Dendritic cell treated with granulocyte-macrophage colony-stimulating factor and Interleukin-4, amounts not matched to agents 40 ng/mL and 50 ng/mL, for 4 days (primary cell): ENCODE data around the gene RAD52.

Source experiments
- H3K27ac Mint-ChIP-seq: one replicate; pipeline ENCODE4 v1.8.0; 2022; ENCODE audit warnings: mild to moderate bottlenecking, mixed read lengths
- H3K27me3 Mint-ChIP-seq: one replicate; pipeline ENCODE4 v1.8.0; 2022; ENCODE audit warnings: mild to moderate bottlenecking, mixed read lengths
- H3K36me3 Mint-ChIP-seq: one replicate; pipeline ENCODE4 v1.8.0; 2022; ENCODE audit warnings: low read depth, mixed read lengths
- H3K4me1 Mint-ChIP-seq: one replicate; pipeline ENCODE4 v1.8.0; 2022; ENCODE audit warnings: low read depth, mixed read lengths
- H3K4me3 Mint-ChIP-seq: one replicate; pipeline ENCODE4 v1.8.0; 2022; ENCODE audit warnings: mild to moderate bottlenecking, moderate library complexity, mixed read lengths
- H3K9me3 Mint-ChIP-seq: one replicate; pipeline ENCODE4 v1.8.0; 2022; ENCODE audit warnings: mixed read lengths
- intact Hi-C: fragments of 100-400 bp; cut with micrococcal nuclease; formaldehyde crosslinking; loops from one replicate; pipeline ENCODE4 v1.15.0; 2022

Gene RAD52

DNA sequence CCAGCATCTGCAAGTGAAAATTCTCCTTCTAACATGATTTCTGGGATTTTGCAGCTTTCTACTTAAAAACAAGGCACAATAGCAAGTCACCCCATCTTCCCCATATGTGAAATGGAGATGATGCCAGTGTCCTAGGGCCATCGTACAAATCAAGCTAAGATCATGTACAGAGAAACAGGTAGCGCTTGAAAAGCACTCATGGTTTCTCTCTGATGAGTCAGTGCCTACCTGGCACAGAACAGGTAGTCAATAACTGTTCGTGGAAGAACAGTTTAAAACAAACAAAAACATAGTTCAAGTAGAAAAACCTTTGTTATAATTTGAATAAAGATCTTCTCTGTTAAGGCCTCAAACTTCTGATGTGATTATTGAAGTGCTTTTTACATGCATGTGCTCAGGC, 46.9 kb downstream of the RAD52 start:
- Mint-ChIP-seq H3K4me1 (peaks cover 39% of the 10 kb centered on the region), H3K9me3 (no peaks in the 10 kb centered on the region), H3K27ac (no peak overlapping the region), H3K4me3 (no peak overlapping the region), H3K36me3 (peaks cover 100% of the 10 kb centered on the region), H3K27me3 (no peaks in the 10 kb centered on the region)
- intact Hi-C loops, result no loop called here

- Mint-ChIP-seq H3K4me3 (no peak overlapping the region), H3K36me3 (peaks cover 100% of the 10 kb centered on the region), H3K4me1 (no peaks in the 10 kb centered on the region), H3K9me3 (no peaks in the 10 kb centered on the region), H3K27me3 (no peaks in the 10 kb centered on the region), H3K27ac (no peak overlapping the region)
- intact Hi-C loops, result loop anchor here (10.0 kb wide), 1 partner anchor 73 kb away; no protein-coding TSS in a partner anchor
These were observed 52.1 kb downstream of the RAD52 start for GRCh38 chr12:897386-897785.

DNA sequence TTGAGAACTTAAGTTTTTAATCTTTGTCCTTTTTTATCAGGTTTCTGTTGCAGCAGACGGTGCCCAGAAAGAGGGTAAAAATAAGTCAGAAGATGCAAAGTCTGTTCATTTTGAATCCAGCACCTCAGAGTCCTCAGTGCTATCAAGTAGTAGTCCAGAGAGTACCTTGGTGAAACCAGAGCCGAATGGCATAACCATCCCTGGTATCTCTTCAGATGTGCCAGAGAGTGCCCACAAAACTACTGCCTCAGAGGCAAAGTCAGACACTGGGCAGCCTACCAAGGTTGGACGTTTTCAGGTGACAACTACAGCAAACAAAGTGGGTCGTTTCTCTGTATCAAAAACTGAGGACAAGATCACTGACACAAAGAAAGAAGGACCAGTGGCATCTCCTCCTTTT, 53.5 kb downstream of the RAD52 start:
- Mint-ChIP-seq H3K27me3 (no peaks in the 10 kb centered on the region), H3K4me1 (no peaks in the 10 kb centered on the region), H3K4me3 (no peak overlapping the region), H3K36me3 (peaks cover 100% of the 10 kb centered on the region), H3K27ac (no peak overlapping the region), H3K9me3 (no peaks in the 10 kb centered on the region)
- intact Hi-C loops, result loop anchor here (10.0 kb wide), 1 partner anchor 71 kb away; no protein-coding TSS in a partner anchor

DNA sequence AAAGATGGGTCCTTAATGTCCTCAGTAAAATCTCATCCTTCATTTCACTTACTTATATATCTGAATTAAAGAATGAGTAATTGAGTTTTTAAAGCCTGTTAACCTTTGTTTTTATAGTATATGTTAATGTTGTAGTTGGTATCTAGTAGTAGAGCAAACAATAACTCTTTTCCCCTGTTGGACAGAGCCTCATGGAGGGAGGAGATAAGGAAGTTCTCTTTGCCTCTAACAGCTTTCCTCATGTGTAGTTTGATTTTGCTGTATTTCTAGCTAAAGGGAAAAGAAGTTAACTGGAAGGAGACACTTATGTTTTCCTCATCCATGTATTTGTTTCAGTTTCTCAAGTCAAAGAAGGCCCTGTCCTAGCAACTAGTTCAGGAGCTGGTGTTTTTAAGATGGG, 55.3 kb downstream of the RAD52 start:
- H3K27me3 Mint-ChIP-seq, result no peaks in the 10 kb centered on the region
- no peaks in the 10 kb centered on the region for H3K9me3 Mint-ChIP-seq
- H3K4me3 Mint-ChIP-seq, result no peak overlapping the region
- peaks cover 99% of the 10 kb centered on the region for H3K36me3 Mint-ChIP-seq
- intact Hi-C loops, result loop anchor here (10.0 kb wide), 1 partner anchor 69 kb away; no protein-coding TSS in a partner anchor
- no peaks in the 10 kb centered on the region for H3K4me1 Mint-ChIP-seq
- no peak overlapping the region for H3K27ac Mint-ChIP-seq

DNA sequence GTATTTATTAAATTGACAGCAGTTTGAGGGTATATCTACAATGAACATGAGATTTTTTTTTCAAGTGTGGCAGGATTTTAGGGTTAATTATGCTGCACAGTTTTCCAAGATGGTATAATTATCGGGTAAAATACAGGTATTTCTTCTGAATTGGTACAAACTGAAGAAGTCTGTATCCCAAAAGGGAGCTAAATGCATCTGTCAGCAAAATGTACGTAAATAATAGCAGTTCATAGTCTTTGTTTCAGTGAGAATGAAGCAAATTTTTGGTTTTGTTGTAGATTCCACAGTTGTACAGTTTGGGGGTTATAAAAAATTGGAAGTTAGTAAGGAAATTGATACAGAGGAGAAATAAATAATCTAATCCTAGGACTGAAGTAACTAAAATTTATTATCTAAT, 63.3 kb downstream of the RAD52 start:
- no peak overlapping the region for H3K27ac Mint-ChIP-seq
- no peaks in the 10 kb centered on the region for H3K4me1 Mint-ChIP-seq
- intact Hi-C loops, result loop anchor here (10.0 kb wide), 1 partner anchor 581 kb away; no protein-coding TSS in a partner anchor

GRCh38 chr12:885701-886100, 63.8 kb downstream of the RAD52 start:
- Mint-ChIP-seq H3K4me1 (no peaks in the 10 kb centered on the region), H3K27me3 (no peaks in the 10 kb centered on the region), H3K9me3 (no peaks in the 10 kb centered on the region), H3K27ac (no peak overlapping the region), H3K4me3 (no peak overlapping the region), H3K36me3 (peaks cover 98% of the 10 kb centered on the region)
- intact Hi-C loops, result loop anchor here (10.0 kb wide), 1 partner anchor 581 kb away; no protein-coding TSS in a partner anchor

More for the DNA sequence above, 63.3 kb downstream of the RAD52 start:
- H3K36me3 Mint-ChIP-seq, result peaks cover 98% of the 10 kb centered on the region
- H3K4me3 Mint-ChIP-seq, result no peak overlapping the region
- H3K27me3 Mint-ChIP-seq, result no peaks in the 10 kb centered on the region
- no peaks in the 10 kb centered on the region for H3K9me3 Mint-ChIP-seq

DNA sequence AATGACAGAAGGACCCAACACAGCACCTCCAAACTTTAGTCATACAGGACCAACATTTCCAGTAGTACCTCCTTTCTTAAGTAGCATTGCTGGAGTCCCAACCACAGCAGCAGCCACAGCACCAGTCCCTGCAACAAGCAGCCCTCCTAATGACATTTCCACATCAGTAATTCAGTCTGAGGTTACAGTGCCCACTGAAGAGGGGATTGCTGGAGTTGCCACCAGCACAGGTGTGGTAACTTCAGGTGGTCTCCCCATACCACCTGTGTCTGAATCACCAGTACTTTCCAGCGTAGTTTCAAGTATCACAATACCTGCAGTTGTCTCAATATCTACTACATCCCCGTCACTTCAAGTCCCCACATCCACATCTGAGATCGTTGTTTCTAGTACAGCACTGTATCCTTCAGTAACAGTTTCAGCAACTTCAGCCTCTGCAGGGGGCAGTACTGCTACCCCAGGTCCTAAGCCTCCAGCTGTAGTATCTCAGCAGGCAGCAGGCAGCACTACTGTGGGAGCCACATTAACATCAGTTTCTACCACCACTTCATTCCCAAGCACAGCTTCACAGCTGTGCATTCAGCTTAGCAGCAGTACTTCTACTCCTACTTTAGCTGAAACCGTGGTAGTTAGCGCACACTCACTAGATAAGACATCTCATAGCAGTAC, 64.6 kb downstream of the RAD52 start:
- intact Hi-C loops, result loop anchor here (10.0 kb wide), 1 partner anchor 580 kb away; no protein-coding TSS in a partner anchor
- no peak overlapping the region for H3K27ac Mint-ChIP-seq
- no peaks in the 10 kb centered on the region for H3K9me3 Mint-ChIP-seq
- H3K4me1 Mint-ChIP-seq, result no peaks in the 10 kb centered on the region
- peaks cover 98% of the 10 kb centered on the region for H3K36me3 Mint-ChIP-seq
- no peak overlapping the region for H3K4me3 Mint-ChIP-seq
- no peaks in the 10 kb centered on the region for H3K27me3 Mint-ChIP-seq

DNA sequence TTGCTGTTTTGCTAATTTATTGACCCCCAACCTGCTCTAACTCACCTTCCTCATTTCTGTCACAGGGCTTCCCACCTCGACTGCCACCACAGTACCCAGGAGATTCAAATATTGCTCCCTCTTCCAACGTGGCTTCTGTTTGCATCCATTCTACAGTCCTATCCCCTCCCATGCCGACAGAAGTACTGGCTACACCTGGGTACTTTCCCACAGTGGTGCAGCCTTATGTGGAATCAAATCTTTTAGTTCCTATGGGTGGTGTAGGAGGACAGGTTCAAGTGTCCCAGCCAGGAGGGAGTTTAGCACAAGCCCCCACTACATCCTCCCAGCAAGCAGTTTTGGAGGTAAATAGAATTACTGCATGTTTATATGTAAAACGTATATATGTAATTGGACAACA, 68.8 kb downstream of the RAD52 start:
- intact Hi-C loops, result loop anchor here (10.0 kb wide), 1 partner anchor 576 kb away; no protein-coding TSS in a partner anchor
- peaks cover 93% of the 10 kb centered on the region for H3K36me3 Mint-ChIP-seq
- no peaks in the 10 kb centered on the region for H3K27me3 Mint-ChIP-seq
- no peak overlapping the region for H3K4me3 Mint-ChIP-seq
- no peak overlapping the region for H3K27ac Mint-ChIP-seq
- H3K4me1 Mint-ChIP-seq, result no peaks in the 10 kb centered on the region
- no peaks in the 10 kb centered on the region for H3K9me3 Mint-ChIP-seq

- H3K4me1 Mint-ChIP-seq, result no peaks in the 10 kb centered on the region
- no peaks in the 10 kb centered on the region for H3K27me3 Mint-ChIP-seq
- peaks cover 92% of the 10 kb centered on the region for H3K36me3 Mint-ChIP-seq
- H3K27ac Mint-ChIP-seq, result no peak overlapping the region
- no peaks in the 10 kb centered on the region for H3K9me3 Mint-ChIP-seq
- H3K4me3 Mint-ChIP-seq, result no peak overlapping the region
- intact Hi-C loops, result loop anchor here (10.0 kb wide), 1 partner anchor 575 kb away; no protein-coding TSS in a partner anchor
These were observed 69.9 kb downstream of the RAD52 start for GRCh38 chr12:879641-880040.

DNA sequence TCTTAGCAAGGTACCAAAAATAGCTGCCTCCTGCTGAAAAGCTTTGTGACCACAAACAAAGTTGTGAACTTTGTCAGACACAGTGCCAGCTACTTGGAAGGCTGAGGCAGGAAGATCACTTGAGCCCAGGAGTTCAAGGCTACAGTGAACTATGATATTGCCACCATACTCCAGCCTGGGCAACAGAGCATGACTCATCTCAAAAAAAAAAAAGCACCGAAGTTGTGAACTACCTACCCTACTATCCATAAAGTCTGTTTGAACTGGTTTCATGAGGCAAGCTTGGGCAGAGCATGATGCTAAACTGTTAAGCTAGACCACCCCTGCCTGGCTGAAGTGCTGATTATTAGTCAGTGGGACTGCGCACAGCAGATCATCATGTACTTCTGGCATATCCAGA, 75.5 kb downstream of the RAD52 start:
- Mint-ChIP-seq H3K36me3 (peaks cover 85% of the 10 kb centered on the region), H3K9me3 (no peaks in the 10 kb centered on the region), H3K4me1 (no peaks in the 10 kb centered on the region), H3K27ac (no peak overlapping the region), H3K27me3 (no peaks in the 10 kb centered on the region), H3K4me3 (no peak overlapping the region)
- intact Hi-C loops, result no loop called here

DNA sequence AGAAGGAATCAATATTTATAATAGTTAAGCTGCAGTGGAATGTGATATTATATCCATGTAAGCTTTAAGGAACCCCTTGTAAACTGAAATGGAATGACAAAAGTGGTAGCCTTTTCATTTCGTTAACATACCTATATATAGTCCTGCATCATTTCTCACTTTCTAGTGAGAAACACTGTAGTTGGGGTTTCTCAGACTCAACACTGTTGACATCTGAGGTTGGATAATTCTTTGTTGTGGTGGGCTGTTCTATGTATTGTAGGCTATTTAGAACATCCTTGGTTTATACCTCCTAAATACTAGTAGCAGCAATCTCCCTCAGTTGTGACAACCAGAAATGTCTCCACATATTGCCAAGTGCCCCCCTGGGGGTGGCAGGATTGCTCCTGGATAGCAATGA, 79.1 kb downstream of the RAD52 start:
- H3K4me3 Mint-ChIP-seq, result no peak overlapping the region
- H3K9me3 Mint-ChIP-seq, result no peaks in the 10 kb centered on the region
- no peaks in the 10 kb centered on the region for H3K27me3 Mint-ChIP-seq
- no peak overlapping the region for H3K27ac Mint-ChIP-seq
- H3K36me3 Mint-ChIP-seq, result peaks cover 86% of the 10 kb centered on the region
- no peaks in the 10 kb centered on the region for H3K4me1 Mint-ChIP-seq
- intact Hi-C loops, result no loop called here

- intact Hi-C loops, result no loop called here
- Mint-ChIP-seq H3K4me3 (no peak overlapping the region), H3K27me3 (no peaks in the 10 kb centered on the region), H3K9me3 (no peaks in the 10 kb centered on the region), H3K36me3 (peaks cover 86% of the 10 kb centered on the region), H3K27ac (no peak overlapping the region), H3K4me1 (no peaks in the 10 kb centered on the region)
These were observed 80.8 kb downstream of the RAD52 start for GRCh38 chr12:868722-869121.

- Mint-ChIP-seq H3K27ac (no peak overlapping the region), H3K4me3 (no peak overlapping the region), H3K9me3 (no peaks in the 10 kb centered on the region), H3K4me1 (no peaks in the 10 kb centered on the region), H3K36me3 (peaks cover 88% of the 10 kb centered on the region), H3K27me3 (no peaks in the 10 kb centered on the region)
- intact Hi-C loops, result no loop called here
These were observed 81.6 kb downstream of the RAD52 start for GRCh38 chr12:867905-868304.

DNA sequence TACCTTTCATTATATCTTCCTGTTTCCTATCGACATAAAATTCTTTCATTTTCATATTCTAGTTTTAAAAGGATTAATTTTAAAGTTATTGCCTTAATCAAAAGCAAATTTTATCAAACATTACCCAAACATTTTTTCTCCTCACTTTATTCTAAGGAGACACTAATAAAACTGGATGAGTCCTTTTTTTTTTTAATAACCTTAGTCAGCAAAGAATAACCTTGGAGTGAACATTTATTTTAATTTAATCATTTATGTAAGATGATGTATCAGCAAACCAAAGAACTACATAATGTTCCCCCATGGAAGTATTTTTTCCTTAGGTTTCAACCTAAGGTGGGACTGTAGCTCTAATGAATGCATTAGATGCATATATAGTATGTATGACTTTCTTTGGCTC, 83.9 kb downstream of the RAD52 start:
- Mint-ChIP-seq H3K36me3 (peaks cover 92% of the 10 kb centered on the region), H3K9me3 (no peaks in the 10 kb centered on the region)
- intact Hi-C loops, result no loop called here

GRCh38 chr12:863285-863684, 86.2 kb downstream of the RAD52 start:
- intact Hi-C loops, result loop anchor here (5.0 kb wide), 1 partner anchor 46 kb away; no protein-coding TSS in a partner anchor
- no peak overlapping the region for H3K27ac Mint-ChIP-seq
- no peaks in the 10 kb centered on the region for H3K9me3 Mint-ChIP-seq

More for the DNA sequence above, 83.9 kb downstream of the RAD52 start:
- Mint-ChIP-seq H3K4me3 (no peak overlapping the region), H3K27ac (no peak overlapping the region), H3K4me1 (no peaks in the 10 kb centered on the region), H3K27me3 (no peaks in the 10 kb centered on the region)

More at GRCh38 chr12:863285-863684, 86.2 kb downstream of the RAD52 start:
- no peaks in the 10 kb centered on the region for H3K27me3 Mint-ChIP-seq
- H3K4me3 Mint-ChIP-seq, result no peak overlapping the region
- H3K4me1 Mint-ChIP-seq, result no peaks in the 10 kb centered on the region
- H3K36me3 Mint-ChIP-seq, result peaks cover 90% of the 10 kb centered on the region
